Spleen (tissue), 11 donors: ENCODE measurements around the gene FRAT2. TPM values are rescaled to one million over a fixed set of nuclear protein-coding genes. Genes with fewer than 3 reads are reported as not detected.

Experiments
- DNase-seq: peaks from one replicate; pipeline ENCODE4 v3.0.0-alpha.2; 2020
- H3K27ac ChIP-seq, 8 donors: fragments of 200-600 bp; sonication (generic) in 7 of 8; 1 replicate in 4 of 8; 2 replicates in 4 of 8; pipeline versions ENCODE4 v1.5.0 to v1.8.0; 2016 to 2021; ENCODE audit warnings: inconsistent platforms in 4 of 8, mild to moderate bottlenecking in 4 of 8, moderate library complexity in 1 of 8
- H3K27me3 ChIP-seq, 7 donors: fragments of 200-600 bp; sonication (generic) in 6 of 7; replicated peaks in 1 of 7; 1 replicate in 4 of 7; 2 replicates in 3 of 7; pipeline versions ENCODE4 v1.5.0 to v1.8.0; 2016 to 2021; ENCODE audit warnings: inconsistent platforms in 3 of 7, mild to moderate bottlenecking in 1 of 7
- H3K36me3 ChIP-seq, 6 donors: fragments of 200-600 bp; sonication (generic) in 5 of 6; 1 replicate in 4 of 6; 2 replicates in 2 of 6; pipeline versions ENCODE4 v1.5.0 to v1.8.0; 2016 to 2021; ENCODE audit warnings: inconsistent platforms in 2 of 6
- H3K4me1 ChIP-seq, 6 donors: fragments of 200-600 bp; sonication (generic) in 5 of 6; 1 replicate in 3 of 6; 2 replicates in 3 of 6; pipeline versions ENCODE4 v1.5.0 to v1.8.0; 2016 to 2021; ENCODE audit warnings: inconsistent platforms in 3 of 6
- H3K4me3 ChIP-seq, 8 donors: fragments of 200-600 bp; sonication (generic) in 7 of 8; 1 replicate in 4 of 8; 2 replicates in 4 of 8; pipeline versions ENCODE4 v1.5.0 to v1.8.0; 2016 to 2021; ENCODE audit warnings: inconsistent platforms in 4 of 8, mild to moderate bottlenecking in 4 of 8, moderate library complexity in 2 of 8
- H3K9me3 ChIP-seq, 8 donors: fragments of 200-600 bp; sonication (generic) in 7 of 8; 1 replicate in 4 of 8; 2 replicates in 4 of 8; pipeline versions ENCODE4 v1.5.0 to v1.8.0; 2016 to 2021; ENCODE audit warnings: inconsistent platforms in 4 of 8
- CTCF ChIP-seq, 11 experiments: fragments of 200-600 bp in 7 of 11; fragments of 450-650 bp in 4 of 11; sonication (generic) in 4 of 11; IDR thresholded peaks in 8 of 11; conservative IDR thresholded peaks in 3 of 11; 1 replicate in 7 of 11; 2 replicates in 4 of 11; pipeline versions ENCODE4 v1.4.0 to v1.8.0; 2016 to 2021; ENCODE audit warnings: antibody characterized with exemption in 11 of 11, inconsistent platforms in 4 of 11, mild to moderate bottlenecking in 1 of 11
- POLR2A ChIP-seq, 3 donors: fragments of 450-650 bp; IDR thresholded peaks; one replicate each; pipeline ENCODE4 v1.5.1; 2017; ENCODE audit warnings: antibody characterized with exemption in 3 of 3, mild to moderate bottlenecking in 1 of 3
- POLR2AphosphoS5 ChIP-seq, 3 donors: sonication (generic); formaldehyde crosslinking; IDR thresholded peaks; one replicate each; pipeline ENCODE4 v1.5.1; 2017; ENCODE audit warnings: antibody characterized with exemption in 3 of 3
- WGBS, 5 donors: extraction: QIAGEN DNeasy Blood & Tissue Kit in 3 of 5; methylation state at CpG; one replicate each; pipeline versions ENCODE4 v1.1.5 to v1.1.7; 2013 to 2018; 5-methylcytosine and 5-hydroxymethylcytosine counted together
- intact Hi-C: fragments of 100-400 bp; cut with DNase I; formaldehyde crosslinking; loops from one replicate; pipeline ENCODE4 v1.15.0; 2023; ENCODE audit warnings: low total_unique reads
- polyA plus RNA-seq, 3 donors: library from polyadenylated mRNA; stranded (reverse); fragments of 200-250 nt; gene quantifications; one replicate each; pipeline ENCODE4 v1.2.1, GENCODE V29; 2013
- total RNA-seq, 7 donors: library from RNA; depleted of rRNA in 3 of 7; stranded (reverse); fragments of >200 nt in 3 of 7; fragmentation: NEBNext Ultra II Directional in 4 of 7; extraction: Animal tissue kit (Norgen Biotek cat#: 25700) in 4 of 7; gene quantifications; one replicate each; pipeline versions ENCODE4 v1.1.0 to v1.2.1, GENCODE V29; 2016 to 2021
- donor health status: healthy with polysubstance abuse.
- donor health status: DM: no; HTN: no; CAD: no; lungs with moderate emphysema.
- donor health status: DM: no; HTN: no; CAD: no.
- donor health status: Bipolar disorder and iron deficiency.
- donor health status: healthy.
- donor health status: DM: no; HTN: no; CAD: no.
- donor health status: DM: yes; HTN: yes; CAD: no.

The FRAT2 gene
- total and polyA plus RNA-seq, 10 donors = 12.3 to 75.6 (median 36.8) TPM

- H3K36me3 ChIP-seq = peaks cover 0 to 100% (median 39%) of the 10 kb centered on the region in 6 donors
- H3K4me3 ChIP-seq = no peak overlapping the region
- 74 to 96% (median 78%) methylated on average over 11 of the region's 11 CpGs for WGBS, 5 donors
- peak; percentile 67 for DNase-seq
- no peaks in the 10 kb centered on the region for H3K9me3 ChIP-seq
- H3K27me3 ChIP-seq = no peaks in the 10 kb centered on the region
- intact Hi-C loops = no loop called here
- TF ChIP-seq POLR2A (IDR thresholded peaks at IDR 0.05) (no peak), CTCF (IDR thresholded peaks at IDR 0.05 in 8 of 11, conservative IDR thresholded peaks at IDR 0.05 in 3 of 11) (no peak), POLR2AphosphoS5 (IDR thresholded peaks at IDR 0.05) (no peak)
- peaks cover 5 to 62% (median 21%) of the 10 kb centered on the region in 6 donors for H3K4me1 ChIP-seq
- H3K27ac ChIP-seq = peak overlapping the region in 2 of 8 donors; percentile 10 to 96
These were observed 27.0 kb upstream of the FRAT2 start for GRCh38 chr10:97361537-97361901.

- H3K27ac ChIP-seq = peak overlapping the region in 2 of 8 donors; percentile 10 to 96
- H3K9me3 ChIP-seq = no peaks in the 10 kb centered on the region
- TF ChIP-seq POLR2A (IDR thresholded peaks at IDR 0.05) (no peak), CTCF (IDR thresholded peaks at IDR 0.05 in 8 of 11, conservative IDR thresholded peaks at IDR 0.05 in 3 of 11) (no peak), POLR2AphosphoS5 (IDR thresholded peaks at IDR 0.05) (no peak)
- no peaks in the 10 kb centered on the region for H3K27me3 ChIP-seq
- WGBS, 5 donors = 89 to 97% (median 93%) methylated on average over 9 to 11 of the region's 11 CpGs
- intact Hi-C loops = no loop called here
- peaks cover 4 to 62% (median 21%) of the 10 kb centered on the region in 6 donors for H3K4me1 ChIP-seq
- H3K4me3 ChIP-seq = no peak overlapping the region
- peaks cover 0 to 100% (median 37%) of the 10 kb centered on the region in 6 donors for H3K36me3 ChIP-seq
- peak; percentile 70 for DNase-seq
These were observed 26.4 kb upstream of the FRAT2 start for GRCh38 chr10:97360705-97361536.

GRCh38 chr10:97358781-97359180, 24.3 kb upstream of the FRAT2 start:
- intact Hi-C loops = no loop called here
- H3K4me1 ChIP-seq = peaks cover 10 to 60% (median 21%) of the 10 kb centered on the region in 6 donors
- no peak for DNase-seq
- H3K27ac ChIP-seq = peak overlapping the region in 1 of 8 donors; percentile 96
- no peak for TF ChIP-seq POLR2A (IDR thresholded peaks at IDR 0.05)
- no peak for TF ChIP-seq CTCF (IDR thresholded peaks at IDR 0.05 in 8 of 11, conservative IDR thresholded peaks at IDR 0.05 in 3 of 11)
- TF ChIP-seq POLR2AphosphoS5 (IDR thresholded peaks at IDR 0.05) = no peak
- no peaks in the 10 kb centered on the region for H3K27me3 ChIP-seq
- no peak overlapping the region for H3K4me3 ChIP-seq
- whole genome bisulfite sequencing, 5 donors = 77 to 90% (median 80%) methylated on average over 1 to 3 of the region's 3 CpGs
- H3K36me3 ChIP-seq = peaks cover 0 to 83% (median 32%) of the 10 kb centered on the region in 6 donors
- H3K9me3 ChIP-seq = no peaks in the 10 kb centered on the region

DNA sequence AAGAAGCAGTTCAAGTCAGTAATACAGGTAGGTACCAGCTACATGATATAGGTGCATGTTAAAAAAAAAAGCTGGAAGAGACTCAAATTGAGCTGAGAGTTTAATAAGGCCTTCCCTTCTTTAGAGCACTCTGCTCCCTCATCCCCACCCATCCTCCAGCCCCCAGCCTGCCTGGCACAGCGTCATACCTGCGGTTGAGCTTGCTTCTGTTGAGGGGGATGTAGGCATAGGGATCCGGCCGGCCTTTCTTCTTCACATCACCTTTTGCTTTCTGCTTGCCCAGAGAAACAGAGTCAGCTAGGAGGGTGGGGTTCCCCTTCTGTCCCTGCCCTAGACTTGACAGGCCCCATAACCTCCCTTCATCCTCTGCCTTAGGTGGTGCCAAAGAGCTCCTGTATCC, 23.8 kb upstream of the FRAT2 start:
- Histone ChIP-seq H3K4me3 (no peak overlapping the region), H3K36me3 (peaks cover 0 to 78% (median 29%) of the 10 kb centered on the region in 6 donors), H3K27me3 (no peaks in the 10 kb centered on the region), H3K27ac (peak overlapping the region in 2 of 8 donors; percentile 89 to 96), H3K4me1 (peaks cover 10 to 60% (median 21%) of the 10 kb centered on the region in 6 donors), H3K9me3 (no peaks in the 10 kb centered on the region)
- TF ChIP-seq POLR2AphosphoS5 (IDR thresholded peaks at IDR 0.05) (no peak), CTCF (IDR thresholded peaks at IDR 0.05 in 8 of 11, conservative IDR thresholded peaks at IDR 0.05 in 3 of 11) (no peak), POLR2A (IDR thresholded peaks at IDR 0.05) (no peak)
- 89 to 100% (median 96%) methylated on average over 4 of the region's 4 CpGs for WGBS, 5 donors
- DNase-seq = peak; percentile 66
- intact Hi-C loops = no loop called here
